ENCODE data around the gene NKD2. TPM values are rescaled to one million over a fixed set of nuclear protein-coding genes. Genes with fewer than 3 reads are reported as not detected.

Gene NKD2
- total and polyA plus RNA-seq, 8 donors, result 1.8 to 13.6 (median 7.9) TPM; not detected in 2

DNA sequence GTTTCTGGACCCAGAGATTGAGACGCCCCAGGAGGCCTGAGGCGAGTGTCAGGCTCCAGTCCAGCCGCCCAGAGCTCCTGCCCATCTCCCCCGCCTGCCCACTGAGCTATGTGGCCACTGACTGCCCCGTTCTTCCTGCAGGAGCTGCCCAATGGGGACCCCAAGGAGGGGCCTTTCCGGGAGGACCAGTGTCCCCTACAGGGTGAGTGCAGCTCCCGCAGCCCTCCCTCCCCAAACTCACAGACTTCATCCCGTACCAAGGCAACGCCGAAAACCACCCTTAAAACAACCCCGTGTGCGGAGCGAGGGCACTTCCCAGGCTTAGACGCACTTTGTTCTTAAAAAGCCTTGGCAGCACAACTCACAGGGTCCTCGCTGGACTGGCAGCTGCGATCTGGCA lies 23.4 kb downstream of the NKD2 start:
- no peak overlapping the region for H3K4me3 ChIP-seq
- H3K4me1 ChIP-seq, result no peaks in the 10 kb centered on the region
- TF ChIP-seq POLR2A (IDR thresholded peaks at IDR 0.05) (no peak), POLR2AphosphoS5 (IDR thresholded peaks at IDR 0.05) (no peak), EP300 (IDR thresholded peaks at IDR 0.05) (no peak)
- TF ChIP-seq, protein P1, sequence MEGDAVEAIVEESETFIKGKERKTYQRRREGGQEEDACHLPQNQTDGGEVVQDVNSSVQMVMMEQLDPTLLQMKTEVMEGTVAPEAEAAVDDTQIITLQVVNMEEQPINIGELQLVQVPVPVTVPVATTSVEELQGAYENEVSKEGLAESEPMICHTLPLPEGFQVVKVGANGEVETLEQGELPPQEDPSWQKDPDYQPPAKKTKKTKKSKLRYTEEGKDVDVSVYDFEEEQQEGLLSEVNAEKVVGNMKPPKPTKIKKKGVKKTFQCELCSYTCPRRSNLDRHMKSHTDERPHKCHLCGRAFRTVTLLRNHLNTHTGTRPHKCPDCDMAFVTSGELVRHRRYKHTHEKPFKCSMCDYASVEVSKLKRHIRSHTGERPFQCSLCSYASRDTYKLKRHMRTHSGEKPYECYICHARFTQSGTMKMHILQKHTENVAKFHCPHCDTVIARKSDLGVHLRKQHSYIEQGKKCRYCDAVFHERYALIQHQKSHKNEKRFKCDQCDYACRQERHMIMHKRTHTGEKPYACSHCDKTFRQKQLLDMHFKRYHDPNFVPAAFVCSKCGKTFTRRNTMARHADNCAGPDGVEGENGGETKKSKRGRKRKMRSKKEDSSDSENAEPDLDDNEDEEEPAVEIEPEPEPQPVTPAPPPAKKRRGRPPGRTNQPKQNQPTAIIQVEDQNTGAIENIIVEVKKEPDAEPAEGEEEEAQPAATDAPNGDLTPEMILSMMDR (IDR thresholded peaks at IDR 0.05), result no peak
- intact Hi-C loops (cut with DNase I; ENCODE audit: low total_unique reads), result no loop called here
- no peaks in the 10 kb centered on the region for H3K36me3 ChIP-seq
- peaks cover 0 to 56% (median 0%) of the 10 kb centered on the region in 3 donors for H3K27me3 ChIP-seq
- H3K27ac ChIP-seq, result no peak overlapping the region
- no peaks in the 10 kb centered on the region for H3K9me3 ChIP-seq
- no peak for DNase-seq
- WGBS, 5 donors, result 86 to 93% (median 88%) methylated on average over 12 to 16 of the region's 16 CpGs

DNA sequence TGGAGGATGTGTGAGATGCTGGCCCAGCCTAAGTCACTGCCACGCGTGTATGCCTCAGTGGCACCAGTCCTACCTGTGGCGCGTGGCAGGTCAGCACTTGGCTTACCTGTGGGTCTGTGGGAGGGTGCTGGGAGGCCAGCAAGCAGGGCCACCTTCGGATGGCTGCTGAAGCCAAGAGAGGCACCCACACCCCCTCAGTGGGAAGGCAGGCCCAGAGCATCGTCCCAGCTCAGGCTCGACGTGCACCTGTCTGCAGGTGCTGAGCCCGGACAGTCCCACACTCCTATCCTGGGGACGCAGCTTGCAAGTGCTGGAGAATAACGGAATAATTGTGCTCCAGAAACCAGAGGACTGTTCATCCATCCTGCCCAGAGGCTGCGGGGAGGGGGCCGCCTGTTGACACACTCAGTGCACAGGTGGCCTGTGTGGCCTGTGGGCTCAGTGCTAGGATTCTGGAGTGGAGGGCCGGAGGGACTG lies 24.0 kb downstream of the NKD2 start:
- TF ChIP-seq, protein P1 (IDR thresholded peaks at IDR 0.05), result no peak
- no peak for TF ChIP-seq EP300 (IDR thresholded peaks at IDR 0.05)
- no peak for TF ChIP-seq POLR2A (IDR thresholded peaks at IDR 0.05)
- no peak for TF ChIP-seq POLR2AphosphoS5 (IDR thresholded peaks at IDR 0.05)
- 89 to 100% (median 95%) methylated on average over 5 to 14 of the region's 14 CpGs for WGBS, 5 donors
- Histone ChIP-seq H3K4me3 (no peak overlapping the region), H3K27ac (no peak overlapping the region), H3K36me3 (no peaks in the 10 kb centered on the region), H3K27me3 (peaks cover 0 to 50% (median 0%) of the 10 kb centered on the region in 3 donors), H3K9me3 (no peaks in the 10 kb centered on the region), H3K4me1 (no peaks in the 10 kb centered on the region)
- DNase-seq, result no peak
- intact Hi-C loops (cut with DNase I; ENCODE audit: low total_unique reads), result no loop called here

DNA sequence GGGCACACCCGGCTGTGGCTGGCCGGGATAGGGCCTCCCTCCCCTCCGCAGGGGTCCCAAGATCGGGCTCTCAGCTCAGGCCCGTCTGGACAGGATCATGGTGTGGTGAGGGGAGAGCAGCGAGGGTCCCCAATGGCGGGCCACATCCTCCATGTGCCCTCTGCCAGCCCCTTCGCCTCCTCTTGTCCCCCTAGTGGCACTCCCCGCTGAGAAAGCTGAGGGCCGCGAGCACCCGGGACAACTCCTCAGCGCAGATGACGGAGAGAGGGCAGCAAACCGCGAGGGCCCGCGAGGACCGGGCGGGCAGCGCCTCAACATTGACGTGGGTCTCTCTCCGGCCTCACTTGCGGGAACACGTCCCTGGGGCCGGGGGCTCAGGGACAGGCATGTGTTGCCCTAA lies 24.6 kb downstream of the NKD2 start:
- 89 to 95% (median 92%) methylated on average over 23 to 26 of the region's 26 CpGs for WGBS, 5 donors
- no peaks in the 10 kb centered on the region for H3K4me1 ChIP-seq
- no peak overlapping the region for H3K4me3 ChIP-seq
- H3K36me3 ChIP-seq, result no peaks in the 10 kb centered on the region
- peaks cover 0 to 44% (median 0%) of the 10 kb centered on the region in 3 donors for H3K27me3 ChIP-seq
- DNase-seq, result no peak
- TF ChIP-seq POLR2AphosphoS5 (IDR thresholded peaks at IDR 0.05), result no peak
- no peak for TF ChIP-seq EP300 (IDR thresholded peaks at IDR 0.05)
- TF ChIP-seq, protein P1 (IDR thresholded peaks at IDR 0.05), result no peak
- no peak for TF ChIP-seq POLR2A (IDR thresholded peaks at IDR 0.05)
- H3K9me3 ChIP-seq, result no peaks in the 10 kb centered on the region
- intact Hi-C loops (cut with DNase I; ENCODE audit: low total_unique reads), result no loop called here
- H3K27ac ChIP-seq, result no peak overlapping the region

DNA sequence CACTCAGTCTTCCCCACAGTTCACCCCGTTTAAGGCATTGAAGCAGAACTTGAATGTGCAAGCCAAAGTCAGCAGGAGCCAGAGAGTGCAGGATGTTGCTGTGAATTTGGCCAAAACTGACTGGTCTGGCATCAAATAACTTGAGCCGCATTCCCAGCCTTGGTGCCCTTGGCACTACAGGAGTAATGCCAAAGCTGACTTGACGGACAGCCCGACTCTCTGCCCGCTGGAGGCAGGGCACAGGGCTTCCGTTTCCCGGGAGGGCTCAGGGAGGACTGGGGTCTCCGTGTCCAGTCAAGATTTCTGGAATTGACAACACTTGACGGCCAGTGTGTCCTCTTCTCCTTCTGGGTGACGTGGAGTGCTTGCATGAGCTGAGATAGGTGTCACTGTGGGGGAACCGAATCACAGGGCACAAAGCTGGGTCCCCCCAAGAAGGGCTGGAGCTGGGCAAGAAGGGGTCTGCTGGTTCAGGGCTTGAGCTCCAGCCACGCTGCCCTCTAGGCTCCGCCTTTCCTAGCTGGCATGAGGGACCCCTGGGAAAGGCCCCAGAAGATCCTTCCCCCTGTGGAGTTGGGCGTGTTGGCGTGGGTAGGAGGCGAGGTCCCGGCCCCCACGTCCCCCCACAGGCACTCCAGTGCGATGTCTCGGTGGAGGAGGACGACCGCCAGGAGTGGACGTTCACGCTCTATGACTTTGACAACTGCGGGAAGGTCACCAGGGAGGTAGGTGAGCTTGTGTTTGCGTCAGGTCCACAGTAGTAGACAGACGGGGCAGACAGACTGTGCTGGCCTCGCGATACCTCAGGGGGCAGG lies 25.2 kb downstream of the NKD2 start:
- TF ChIP-seq POLR2AphosphoS5 (IDR thresholded peaks at IDR 0.05) (no peak), POLR2A (IDR thresholded peaks at IDR 0.05) (no peak), EP300 (IDR thresholded peaks at IDR 0.05) (no peak)
- TF ChIP-seq, protein P1 (IDR thresholded peaks at IDR 0.05), result no peak
- 86 to 92% (median 89%) methylated on average over 13 to 29 of the region's 29 CpGs for WGBS, 5 donors

More for the DNA sequence above, 25.2 kb downstream of the NKD2 start:
- H3K9me3 ChIP-seq, result no peaks in the 10 kb centered on the region
- intact Hi-C loops (cut with DNase I; ENCODE audit: low total_unique reads), result no loop called here
- DNase-seq, result no peak
- no peaks in the 10 kb centered on the region for H3K4me1 ChIP-seq
- no peaks in the 10 kb centered on the region for H3K36me3 ChIP-seq
- H3K27ac ChIP-seq, result no peak overlapping the region
- H3K4me3 ChIP-seq, result no peak overlapping the region
- H3K27me3 ChIP-seq, result peaks cover 0 to 38% (median 0%) of the 10 kb centered on the region in 3 donors
